ENCODE results near the gene ID3. TPM values are rescaled to one million over a fixed set of nuclear protein-coding genes. Genes with fewer than 3 reads are reported as not detected.

Gene ID3
- total and polyA plus RNA-seq, 12 donors: 28.8 to 213 (median 109) TPM

DNA sequence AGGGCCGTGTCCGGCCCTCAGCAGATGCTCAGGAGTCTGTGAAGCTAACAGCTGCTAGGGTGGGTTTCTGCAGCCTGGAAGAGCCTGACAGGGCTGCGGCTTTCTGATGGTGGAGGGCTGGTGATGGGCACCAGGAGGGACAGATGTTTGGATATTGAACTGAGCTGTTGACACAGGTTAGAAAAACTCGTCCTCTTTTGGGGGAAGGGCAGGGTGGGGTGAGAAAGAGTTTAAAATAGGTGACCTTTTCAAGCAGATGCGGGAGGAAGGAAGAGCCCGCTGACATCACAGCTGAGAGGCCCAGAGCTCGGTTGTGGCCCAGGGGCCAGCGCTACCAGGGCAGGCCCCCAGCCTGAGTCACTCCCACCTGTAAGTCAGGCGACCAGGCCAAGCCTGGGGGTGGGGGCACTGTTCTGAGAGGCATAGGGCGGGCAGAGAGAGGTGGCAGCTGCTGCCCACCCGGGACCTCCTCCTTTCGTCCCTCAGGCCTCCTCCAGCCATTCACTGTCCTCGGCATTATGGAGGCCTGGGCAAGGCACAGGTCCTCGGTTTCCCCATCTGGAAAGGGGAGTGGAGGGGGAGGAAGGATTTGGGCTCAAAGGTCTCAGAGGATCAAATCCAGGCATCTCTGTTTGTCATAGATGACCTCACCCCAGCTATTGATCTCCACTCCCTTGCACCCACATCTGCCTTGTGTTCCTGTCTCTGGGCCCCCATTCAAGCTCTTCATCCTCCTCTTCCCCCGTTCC, 32.3 kb upstream of the ID3 start:
- intact Hi-C loops (cut with DNase I): no loop called here

GRCh38 chr1:23590058-23590783, 30.9 kb upstream of the ID3 start:
- WGBS, 4 donors: 77 to 87% (median 82%) methylated on average over 4 of the region's 4 CpGs
- no peak for DNase-seq
- Histone ChIP-seq H3K27me3 (no peaks in the 10 kb centered on the region), H3K9me3 (replicated peaks in 1 of 3) (no peaks in the 10 kb centered on the region), H3K27ac (no peak overlapping the region), H3K4me1 (replicated peaks in 1 of 2) (no peaks in the 10 kb centered on the region), H3K4me3 (no peak overlapping the region), H3K36me3 (replicated peaks in 1 of 2) (no peaks in the 10 kb centered on the region)
- TF ChIP-seq, protein P1, sequence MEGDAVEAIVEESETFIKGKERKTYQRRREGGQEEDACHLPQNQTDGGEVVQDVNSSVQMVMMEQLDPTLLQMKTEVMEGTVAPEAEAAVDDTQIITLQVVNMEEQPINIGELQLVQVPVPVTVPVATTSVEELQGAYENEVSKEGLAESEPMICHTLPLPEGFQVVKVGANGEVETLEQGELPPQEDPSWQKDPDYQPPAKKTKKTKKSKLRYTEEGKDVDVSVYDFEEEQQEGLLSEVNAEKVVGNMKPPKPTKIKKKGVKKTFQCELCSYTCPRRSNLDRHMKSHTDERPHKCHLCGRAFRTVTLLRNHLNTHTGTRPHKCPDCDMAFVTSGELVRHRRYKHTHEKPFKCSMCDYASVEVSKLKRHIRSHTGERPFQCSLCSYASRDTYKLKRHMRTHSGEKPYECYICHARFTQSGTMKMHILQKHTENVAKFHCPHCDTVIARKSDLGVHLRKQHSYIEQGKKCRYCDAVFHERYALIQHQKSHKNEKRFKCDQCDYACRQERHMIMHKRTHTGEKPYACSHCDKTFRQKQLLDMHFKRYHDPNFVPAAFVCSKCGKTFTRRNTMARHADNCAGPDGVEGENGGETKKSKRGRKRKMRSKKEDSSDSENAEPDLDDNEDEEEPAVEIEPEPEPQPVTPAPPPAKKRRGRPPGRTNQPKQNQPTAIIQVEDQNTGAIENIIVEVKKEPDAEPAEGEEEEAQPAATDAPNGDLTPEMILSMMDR (IDR thresholded peaks at IDR 0.05): no peak
- TF ChIP-seq POLR2A (IDR thresholded peaks at IDR 0.05): no peak
- intact Hi-C loops (cut with DNase I): no loop called here

More for the DNA sequence above, 32.3 kb upstream of the ID3 start:
- no peaks in the 10 kb centered on the region for H3K9me3 ChIP-seq (replicated peaks in 1 of 3)
- H3K27me3 ChIP-seq: no peaks in the 10 kb centered on the region
- no peak overlapping the region for H3K4me3 ChIP-seq
- no peak overlapping the region for H3K27ac ChIP-seq
- TF ChIP-seq, protein P1 (IDR thresholded peaks at IDR 0.05): no peak
- no peak for TF ChIP-seq POLR2A (IDR thresholded peaks at IDR 0.05)
- H3K36me3 ChIP-seq (replicated peaks in 1 of 2): no peaks in the 10 kb centered on the region
- H3K4me1 ChIP-seq (replicated peaks in 1 of 2): no peaks in the 10 kb centered on the region
- no peak for DNase-seq
- 71 to 86% (median 75%) methylated on average over 13 to 15 of the region's 15 CpGs for WGBS, 4 donors

DNA sequence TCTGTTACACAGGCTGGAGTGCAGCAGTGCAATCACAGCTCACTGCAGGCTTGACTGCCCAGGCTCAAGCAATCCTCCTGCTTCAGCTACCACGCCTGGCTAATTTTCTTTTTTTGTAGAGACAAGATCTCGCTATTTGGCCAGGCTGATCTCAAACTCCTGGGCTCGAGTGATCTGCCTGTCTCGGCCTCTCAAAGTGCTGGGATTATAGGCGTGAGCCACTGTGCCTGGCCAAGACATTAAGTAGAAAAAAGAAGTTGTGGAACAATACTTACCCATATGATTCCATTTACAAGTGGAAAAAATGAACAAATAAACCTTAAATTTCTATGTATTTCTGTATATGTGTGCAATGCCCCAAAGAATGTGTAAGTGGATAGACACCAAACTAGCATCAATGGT, 30.3 kb upstream of the ID3 start:
- Histone ChIP-seq H3K36me3 (replicated peaks in 1 of 2) (no peaks in the 10 kb centered on the region), H3K4me1 (replicated peaks in 1 of 2) (no peaks in the 10 kb centered on the region), H3K27ac (no peak overlapping the region), H3K4me3 (no peak overlapping the region), H3K9me3 (replicated peaks in 1 of 3) (no peaks in the 10 kb centered on the region), H3K27me3 (no peaks in the 10 kb centered on the region)
- intact Hi-C loops (cut with DNase I): no loop called here
- no peak for TF ChIP-seq POLR2A (IDR thresholded peaks at IDR 0.05)
- TF ChIP-seq, protein P1 (IDR thresholded peaks at IDR 0.05): no peak
- DNase-seq: no peak
- WGBS, 4 donors: 86 to 99% (median 88%) methylated on average over 5 of the region's 5 CpGs

DNA sequence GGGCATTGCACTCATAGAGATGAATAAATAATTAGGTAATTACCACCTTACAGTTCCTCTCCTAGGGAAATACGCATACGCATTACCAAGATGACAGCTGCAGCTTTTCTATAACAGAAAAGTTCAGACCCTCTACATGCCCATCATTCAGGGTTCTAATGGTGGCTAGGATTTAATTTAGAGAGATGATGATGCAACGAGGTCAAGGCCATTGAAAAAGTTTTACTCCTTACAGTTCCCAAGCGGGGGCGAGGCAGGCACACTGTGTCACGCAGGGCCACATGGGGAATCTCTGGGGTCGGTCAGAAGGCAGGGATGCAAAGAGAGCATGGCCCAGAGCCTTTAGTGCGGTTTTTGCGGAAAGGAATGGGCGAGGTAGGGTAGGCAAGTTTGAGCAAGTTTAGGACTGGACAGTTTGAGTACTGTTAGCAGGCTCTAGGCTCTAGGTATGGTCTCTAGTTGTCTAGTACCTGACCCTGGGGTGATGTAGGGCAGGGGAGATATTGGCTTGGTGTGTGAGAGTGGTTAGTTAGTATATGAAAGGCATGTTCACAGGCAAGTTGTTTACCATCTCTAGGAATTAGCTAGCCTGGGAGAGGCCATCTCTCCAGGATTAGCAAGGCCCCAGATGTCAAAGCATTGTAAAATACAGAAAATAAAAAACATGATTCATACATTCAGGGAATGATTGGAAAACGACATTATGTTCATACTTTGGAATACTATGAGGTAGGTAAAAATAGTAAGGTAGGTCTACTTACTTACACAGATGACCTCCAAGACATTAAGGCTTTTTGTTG, 29.6 kb upstream of the ID3 start:
- Histone ChIP-seq H3K27me3 (no peaks in the 10 kb centered on the region), H3K9me3 (replicated peaks in 1 of 3) (no peaks in the 10 kb centered on the region), H3K27ac (no peak overlapping the region), H3K4me1 (replicated peaks in 1 of 2) (no peaks in the 10 kb centered on the region), H3K36me3 (replicated peaks in 1 of 2) (no peaks in the 10 kb centered on the region), H3K4me3 (no peak overlapping the region)
- WGBS, 4 donors: 67 to 74% (median 72%) methylated on average over 11 of the region's 11 CpGs
- TF ChIP-seq POLR2A (IDR thresholded peaks at IDR 0.05): no peak
- TF ChIP-seq, protein P1 (IDR thresholded peaks at IDR 0.05): no peak
- no peak for DNase-seq
- intact Hi-C loops (cut with DNase I): no loop called here
